ENCODE measurements around the gene IFI30. TPM values are rescaled to one million over a fixed set of nuclear protein-coding genes. Genes with fewer than 3 reads are reported as not detected.

IFI30 gene
- polyA plus RNA-seq, 3 donors = 3,608 to 6,022 (median 4,550) TPM

DNA sequence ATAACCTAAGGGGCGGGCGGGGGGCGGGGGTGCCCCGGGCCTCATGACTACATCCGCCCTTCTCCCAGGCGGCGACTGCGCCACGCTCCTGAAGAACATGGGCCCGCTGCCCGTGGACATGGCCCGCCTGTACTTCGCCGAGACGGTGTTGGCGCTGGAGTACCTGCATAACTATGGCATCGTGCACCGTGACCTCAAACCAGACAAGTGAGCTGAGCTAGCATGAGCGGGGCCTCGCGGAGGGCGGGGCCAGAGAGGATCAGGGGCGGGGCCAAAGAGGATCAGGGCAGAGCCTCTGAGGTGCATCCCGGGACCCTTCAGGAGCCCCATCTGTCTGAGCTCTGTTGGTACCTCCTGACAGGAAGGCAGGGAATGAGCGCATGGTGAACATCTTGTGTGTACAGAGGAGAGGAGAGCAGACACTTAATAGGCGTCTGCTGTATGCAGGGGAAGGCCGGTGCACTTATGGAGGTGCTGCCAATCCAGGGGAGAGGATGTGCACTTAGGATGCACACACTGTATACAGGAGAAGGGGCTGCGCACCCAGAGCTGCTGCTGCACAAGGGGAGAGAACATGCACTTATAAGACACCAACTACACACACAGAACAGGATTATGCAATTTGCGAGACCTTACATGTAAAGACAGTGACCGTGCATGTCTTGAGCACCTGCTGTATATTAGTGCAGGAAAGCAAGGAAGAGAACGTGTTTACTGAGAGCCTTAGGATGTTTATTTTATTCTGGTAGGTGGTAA, 41.6 kb upstream of the IFI30 start:
- H3K79me2 ChIP-seq (ENCODE audit: insufficient read depth, low read length) = no peaks in the 10 kb centered on the region
- H3K4me3 ChIP-seq (replicated peaks in 1 of 3; ENCODE audit: low read depth in 2 of 3, low read length in 3 of 3) = no peak overlapping the region
- no peak overlapping the region for H3K9ac ChIP-seq (ENCODE audit: insufficient read depth, low read length, poor library complexity, severe bottlenecking)
- no peak overlapping the region for H3K4me3 Mint-ChIP-seq
- H3K9me3 Mint-ChIP-seq = no peaks in the 10 kb centered on the region
- WGBS (ENCODE audit: insufficient coverage) = 96% methylated on average over 25 of the region's 31 CpGs
- H3K9me3 ChIP-seq (replicated peaks in 1 of 2; ENCODE audit: control insufficient read depth in 1 of 2, insufficient read depth in 1 of 2, low read length in 2 of 2) = no peaks in the 10 kb centered on the region
- no peaks in the 10 kb centered on the region for H3K27me3 ChIP-seq (ENCODE audit: control insufficient read depth in 2 of 2, insufficient read depth in 2 of 2, low read length in 2 of 2)
- peaks cover 79 to 92% of the 10 kb centered on the region in 2 donors for H3K36me3 ChIP-seq (replicated peaks in 1 of 2; ENCODE audit: control insufficient read depth in 1 of 2, insufficient read depth in 2 of 2, low read length in 2 of 2)
- H2AFZ ChIP-seq (ENCODE audit: insufficient read depth, low read depth, low read length, poor library complexity, severe bottlenecking) = no peak overlapping the region
- peaks cover 74% of the 10 kb centered on the region for H4K20me1 ChIP-seq (ENCODE audit: insufficient read depth, low read length)
- intact Hi-C loops (cut with micrococcal nuclease) = no loop called here
- peak overlapping the region in 1 of 7 donors; percentile 12 for H3K27ac Mint-ChIP-seq
- no peak for DNase-seq
- TF ChIP-seq, protein P1, sequence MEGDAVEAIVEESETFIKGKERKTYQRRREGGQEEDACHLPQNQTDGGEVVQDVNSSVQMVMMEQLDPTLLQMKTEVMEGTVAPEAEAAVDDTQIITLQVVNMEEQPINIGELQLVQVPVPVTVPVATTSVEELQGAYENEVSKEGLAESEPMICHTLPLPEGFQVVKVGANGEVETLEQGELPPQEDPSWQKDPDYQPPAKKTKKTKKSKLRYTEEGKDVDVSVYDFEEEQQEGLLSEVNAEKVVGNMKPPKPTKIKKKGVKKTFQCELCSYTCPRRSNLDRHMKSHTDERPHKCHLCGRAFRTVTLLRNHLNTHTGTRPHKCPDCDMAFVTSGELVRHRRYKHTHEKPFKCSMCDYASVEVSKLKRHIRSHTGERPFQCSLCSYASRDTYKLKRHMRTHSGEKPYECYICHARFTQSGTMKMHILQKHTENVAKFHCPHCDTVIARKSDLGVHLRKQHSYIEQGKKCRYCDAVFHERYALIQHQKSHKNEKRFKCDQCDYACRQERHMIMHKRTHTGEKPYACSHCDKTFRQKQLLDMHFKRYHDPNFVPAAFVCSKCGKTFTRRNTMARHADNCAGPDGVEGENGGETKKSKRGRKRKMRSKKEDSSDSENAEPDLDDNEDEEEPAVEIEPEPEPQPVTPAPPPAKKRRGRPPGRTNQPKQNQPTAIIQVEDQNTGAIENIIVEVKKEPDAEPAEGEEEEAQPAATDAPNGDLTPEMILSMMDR (IDR thresholded peaks at IDR 0.05) = no peak
- peaks cover 16 to 18% of the 10 kb centered on the region in 2 donors for H3K4me1 ChIP-seq (ENCODE audit: control insufficient read depth in 1 of 2, insufficient read depth in 2 of 2, low read length in 2 of 2)
- H3K4me2 ChIP-seq (replicated peaks; ENCODE audit: extremely low read depth, low read length, poor library complexity, severe bottlenecking) = no peak overlapping the region
- H3K27me3 Mint-ChIP-seq (ENCODE audit: low read depth in 3 of 3) = peaks cover 0 to 2% (median 0%) of the 10 kb centered on the region in 3 donors
- peaks cover 78 to 97% of the 10 kb centered on the region in 2 donors for H3K36me3 Mint-ChIP-seq
- no peak overlapping the region for H3K27ac ChIP-seq (ENCODE audit: low read depth in 1 of 2, low read length in 2 of 2)
- H3K4me1 Mint-ChIP-seq = peaks cover 10% of the 10 kb centered on the region

GRCh38 chr19:18135712-18136584, 37.7 kb upstream of the IFI30 start:
- H3K27ac Mint-ChIP-seq = peak overlapping the region in 2 of 7 donors; percentile 2 to 63
- H3K36me3 ChIP-seq (replicated peaks in 1 of 2; ENCODE audit: control insufficient read depth in 1 of 2, insufficient read depth in 2 of 2, low read length in 2 of 2) = peaks cover 87 to 100% of the 10 kb centered on the region in 2 donors
- H3K9me3 ChIP-seq (replicated peaks in 1 of 2; ENCODE audit: control insufficient read depth in 1 of 2, insufficient read depth in 1 of 2, low read length in 2 of 2) = no peaks in the 10 kb centered on the region
- H3K4me3 Mint-ChIP-seq = no peak overlapping the region
- H2AFZ ChIP-seq (ENCODE audit: insufficient read depth, low read depth, low read length, poor library complexity, severe bottlenecking) = no peak overlapping the region
- TF ChIP-seq, protein P1 (IDR thresholded peaks at IDR 0.05) = no peak
- DNase-seq = no peak
- H3K9ac ChIP-seq (ENCODE audit: insufficient read depth, low read length, poor library complexity, severe bottlenecking) = no peak overlapping the region
- H3K27ac ChIP-seq (ENCODE audit: low read depth in 1 of 2, low read length in 2 of 2) = no peak overlapping the region
- H3K27me3 ChIP-seq (ENCODE audit: control insufficient read depth in 2 of 2, insufficient read depth in 2 of 2, low read length in 2 of 2) = no peaks in the 10 kb centered on the region
- H3K27me3 Mint-ChIP-seq (ENCODE audit: low read depth in 3 of 3) = peaks cover 0 to 2% (median 0%) of the 10 kb centered on the region in 3 donors
- H3K36me3 Mint-ChIP-seq = peaks cover 70 to 97% of the 10 kb centered on the region in 2 donors
- no peak overlapping the region for H3K4me2 ChIP-seq (replicated peaks; ENCODE audit: extremely low read depth, low read length, poor library complexity, severe bottlenecking)
- intact Hi-C loops (cut with micrococcal nuclease) = no loop called here
- H3K4me3 ChIP-seq (replicated peaks in 1 of 3; ENCODE audit: low read depth in 2 of 3, low read length in 3 of 3) = no peak overlapping the region
- no peaks in the 10 kb centered on the region for H3K79me2 ChIP-seq (ENCODE audit: insufficient read depth, low read length)
- H4K20me1 ChIP-seq (ENCODE audit: insufficient read depth, low read length) = peaks cover 65% of the 10 kb centered on the region
- peaks cover 6% of the 10 kb centered on the region for H3K4me1 Mint-ChIP-seq
- peaks cover 0 to 3% (median 0%) of the 10 kb centered on the region in 7 donors for H3K9me3 Mint-ChIP-seq
- 90% methylated on average over 13 of the region's 18 CpGs for WGBS (ENCODE audit: insufficient coverage)
- peaks cover 9 to 12% of the 10 kb centered on the region in 2 donors for H3K4me1 ChIP-seq (ENCODE audit: control insufficient read depth in 1 of 2, insufficient read depth in 2 of 2, low read length in 2 of 2)

Measured in CD14-positive monocyte (primary cell).